HG03159 (cell line): ENCODE measurements around the gene BCL11A.

Experiments used
- ATAC-seq: cut with Tn5 transposase; IDR thresholded peaks from one replicate; pipeline ENCODE4 v1.9.1; 2021; ENCODE audit warnings: mild to moderate bottlenecking, moderate library complexity; ENCODE audit not compliant: unreplicated experiment

Gene BCL11A

GRCh38 chr2:60529136-60529784 is 24.2 kb downstream of the BCL11A start:
- no peak for ATAC-seq

- no peak for ATAC-seq
Measured at GRCh38 chr2:60528281-60529020, 25.0 kb downstream of the BCL11A start.

GRCh38 chr2:60527762-60528161 is 25.7 kb downstream of the BCL11A start:
- no peak for ATAC-seq

- ATAC-seq, result no peak
Measured at GRCh38 chr2:60526623-60527022, 26.8 kb downstream of the BCL11A start.

GRCh38 chr2:60525899-60526298 is 27.6 kb downstream of the BCL11A start:
- no peak for ATAC-seq

GRCh38 chr2:60524874-60525273 is 28.6 kb downstream of the BCL11A start:
- no peak for ATAC-seq

GRCh38 chr2:60523963-60524362 is 29.5 kb downstream of the BCL11A start:
- ATAC-seq, result no peak

- ATAC-seq, result no peak
Measured at GRCh38 chr2:60522462-60522861, 31.0 kb downstream of the BCL11A start.

- no peak for ATAC-seq
Measured at GRCh38 chr2:60521626-60522025, 31.8 kb downstream of the BCL11A start.

GRCh38 chr2:60520917-60521539 is 32.4 kb downstream of the BCL11A start:
- no peak for ATAC-seq

GRCh38 chr2:60520151-60520876 is 33.1 kb downstream of the BCL11A start:
- no peak for ATAC-seq

GRCh38 chr2:60519231-60519863 is 34.1 kb downstream of the BCL11A start:
- ATAC-seq, result no peak

- no peak for ATAC-seq
Measured at GRCh38 chr2:60518567-60518966, 34.9 kb downstream of the BCL11A start.

GRCh38 chr2:60517446-60517845 is 36.0 kb downstream of the BCL11A start:
- no peak for ATAC-seq

GRCh38 chr2:60516826-60517225 is 36.6 kb downstream of the BCL11A start:
- no peak for ATAC-seq

- no peak for ATAC-seq
Measured at GRCh38 chr2:60516383-60516811, 37.1 kb downstream of the BCL11A start.

GRCh38 chr2:60515721-60516226 is 37.7 kb downstream of the BCL11A start:
- peak; percentile 91 for ATAC-seq

GRCh38 chr2:60513996-60514395 is 39.5 kb downstream of the BCL11A start:
- ATAC-seq, result no peak

- ATAC-seq, result no peak
Measured at GRCh38 chr2:60513191-60513590, 40.3 kb downstream of the BCL11A start.

GRCh38 chr2:60512641-60513040 is 40.8 kb downstream of the BCL11A start:
- no peak for ATAC-seq
